Natural killer cell (primary cell): ENCODE results near the gene AIFM3. TPM values are rescaled to one million over a fixed set of nuclear protein-coding genes. Genes with fewer than 3 reads are reported as not detected.

Source experiments
- ATAC-seq, 3 donors: fragments of 150-1000 bp in 2 of 3; fragments of 200-7000 bp in 1 of 3; cut with Tn5 transposase; 1 replicate in 1 of 3; 2 replicates in 2 of 3; pipeline ENCODE4 v1.10.0; 2021; ENCODE audit warnings: mild to moderate bottlenecking in 2 of 3, moderate library complexity in 2 of 3
- DNase-seq, 2 donors: peaks; one replicate each; pipeline versions ENCODE4 v3.0.0 to v3.0.0-alpha.2; 2013 to 2021; ENCODE audit warnings: mixed read lengths in 1 of 2
- H3K27ac ChIP-seq: one replicate; pipeline ENCODE4 v1.5.1; 2013; ENCODE audit warnings: mild to moderate bottlenecking, low read length
- H3K27me3 ChIP-seq: one replicate; pipeline ENCODE4 v1.6.1; 2013; ENCODE audit warnings: low read length; ENCODE audit not compliant: control insufficient read depth, insufficient read depth
- H3K36me3 ChIP-seq: one replicate; pipeline ENCODE4 v1.6.1; 2013; ENCODE audit warnings: low read length; ENCODE audit not compliant: control insufficient read depth, insufficient read depth
- H3K4me1 ChIP-seq: one replicate; pipeline ENCODE4 v1.6.1; 2013; ENCODE audit warnings: low read length; ENCODE audit not compliant: control insufficient read depth, insufficient read depth
- H3K4me3 ChIP-seq: one replicate; pipeline ENCODE4 v1.5.1; 2013; ENCODE audit warnings: low read length
- H3K9me3 ChIP-seq: one replicate; pipeline ENCODE4 v1.6.1; 2013; ENCODE audit warnings: low read length; ENCODE audit not compliant: control insufficient read depth, insufficient read depth
- H3K27ac Mint-ChIP-seq, 2 donors: one replicate each; pipeline ENCODE4 v1.8.0; 2022; ENCODE audit warnings: mild to moderate bottlenecking in 2 of 2, mixed read lengths in 2 of 2, moderate library complexity in 1 of 2
- H3K27me3 Mint-ChIP-seq, 2 donors: one replicate each; pipeline ENCODE4 v1.8.0; 2022; ENCODE audit warnings: low read depth in 2 of 2, mixed read lengths in 2 of 2
- H3K36me3 Mint-ChIP-seq: one replicate; pipeline ENCODE4 v1.8.0; 2022; ENCODE audit warnings: mixed read lengths
- H3K4me1 Mint-ChIP-seq, 2 donors: one replicate each; pipeline ENCODE4 v1.8.0; 2022; ENCODE audit warnings: mixed read lengths in 2 of 2
- H3K4me3 Mint-ChIP-seq: one replicate; pipeline ENCODE4 v1.8.0; 2022; ENCODE audit warnings: mild to moderate bottlenecking, moderate library complexity, mixed read lengths
- H3K9me3 Mint-ChIP-seq, 2 donors: one replicate each; pipeline ENCODE4 v1.8.0; 2022; ENCODE audit warnings: mixed read lengths in 2 of 2
- CTCF ChIP-seq: fragments of 200-600 bp; IDR thresholded peaks from one replicate; pipeline ENCODE4 v1.8.0; 2022; ENCODE audit warnings: antibody characterized with exemption
- WGBS: methylation state at CpG from one replicate; pipeline ENCODE4 v1.1.7; 2013; ENCODE audit warnings: missing lambda C conversion rate; ENCODE audit not compliant: insufficient coverage; 5-methylcytosine and 5-hydroxymethylcytosine counted together
- intact Hi-C: fragments of 100-400 bp; cut with micrococcal nuclease; formaldehyde crosslinking; loops from one replicate; pipeline ENCODE4 v1.14.2; 2022
- total RNA-seq, 4 donors: library from RNA; stranded (reverse); fragments of 120-200 nt in 1 of 4; gene quantifications; one replicate each; pipeline versions ENCODE4 v1.2.3 to v1.2.4, GENCODE V29; 2013 to 2022

AIFM3 gene
- total RNA-seq, 3 donors from 2014 or later (not counting 1 experiment from before 2014, with no cell fraction given) = 1.5 to 2.3 (median 2.2) TPM

GRCh38 chr22:20959578-20960461 is 7.2 kb upstream of the AIFM3 start:
- Histone ChIP-seq H3K9me3 (no peaks in the 10 kb centered on the region), H3K36me3 (no peaks in the 10 kb centered on the region), H3K27me3 (peaks cover 6% of the 10 kb centered on the region), H3K4me1 (peaks cover 30% of the 10 kb centered on the region), H3K27ac (no peak overlapping the region), H3K4me3 (no peak overlapping the region)
- peaks cover 6 to 10% of the 10 kb centered on the region in 2 donors for H3K27me3 Mint-ChIP-seq
- no peaks in the 10 kb centered on the region for H3K9me3 Mint-ChIP-seq
- H3K36me3 Mint-ChIP-seq = no peaks in the 10 kb centered on the region
- WGBS = 98% methylated on average over 17 of the region's 20 CpGs
- no peak for TF ChIP-seq CTCF
- ATAC-seq (no peak), DNase-seq (no peak)
- no peak overlapping the region for H3K27ac Mint-ChIP-seq
- intact Hi-C loops = loop anchor here (5.0 kb wide), 1 partner anchor 43 kb away; the partner anchor contains the start of gene CRKL
- H3K4me1 Mint-ChIP-seq = peaks cover 13 to 24% of the 10 kb centered on the region in 2 donors
- H3K4me3 Mint-ChIP-seq = peak overlapping the region; percentile 37

GRCh38 chr22:20960609-20961008 is 6.4 kb upstream of the AIFM3 start:
- intact Hi-C loops = loop anchor here (5.0 kb wide), 1 partner anchor 43 kb away; the partner anchor contains the start of gene CRKL
- Mint-ChIP-seq H3K4me3 (peak overlapping the region; percentile 19), H3K27ac (no peak overlapping the region), H3K9me3 (no peaks in the 10 kb centered on the region), H3K36me3 (no peaks in the 10 kb centered on the region), H3K4me1 (peaks cover 13 to 24% of the 10 kb centered on the region in 2 donors), H3K27me3 (peaks cover 6 to 10% of the 10 kb centered on the region in 2 donors)
- peaks cover 9% of the 10 kb centered on the region for H3K27me3 ChIP-seq
- ATAC-seq = no peak
- no peaks in the 10 kb centered on the region for H3K36me3 ChIP-seq
- WGBS = 92% methylated on average over 1 of the region's 4 CpGs
- no peak overlapping the region for H3K4me3 ChIP-seq
- no peaks in the 10 kb centered on the region for H3K9me3 ChIP-seq
- H3K27ac ChIP-seq = no peak overlapping the region
- peaks cover 36% of the 10 kb centered on the region for H3K4me1 ChIP-seq
- TF ChIP-seq CTCF = no peak
- no peak for DNase-seq

GRCh38 chr22:20962491-20962945 is 4.5 kb upstream of the AIFM3 start:
- no peak overlapping the region for H3K27ac ChIP-seq
- H3K36me3 ChIP-seq = no peaks in the 10 kb centered on the region
- WGBS = 90% methylated on average over 1 of the region's 6 CpGs
- Mint-ChIP-seq H3K9me3 (no peaks in the 10 kb centered on the region), H3K4me3 (no peak overlapping the region), H3K27ac (no peak overlapping the region), H3K27me3 (peaks cover 6 to 10% of the 10 kb centered on the region in 2 donors), H3K36me3 (no peaks in the 10 kb centered on the region), H3K4me1 (peaks cover 13 to 21% of the 10 kb centered on the region in 2 donors)
- H3K4me3 ChIP-seq = no peak overlapping the region
- TF ChIP-seq CTCF = no peak
- peaks cover 9% of the 10 kb centered on the region for H3K27me3 ChIP-seq
- no peaks in the 10 kb centered on the region for H3K9me3 ChIP-seq
- peaks cover 30% of the 10 kb centered on the region for H3K4me1 ChIP-seq
- intact Hi-C loops = loop anchor here (5.0 kb wide), 1 partner anchor 45 kb away; the partner anchor contains the start of gene CRKL
- DNase-seq (no peak), ATAC-seq (no peak)
